Stomach (tissue), 4 donors: ENCODE results near the gene BRD7.

Experiments used
- EP300 ChIP-seq: sonication (generic); formaldehyde crosslinking; IDR thresholded peaks from one replicate; pipeline ENCODE4 v1.6.1; 2017; ENCODE audit warnings: antibody characterized with exemption
- POLR2A ChIP-seq, 4 donors: fragments of 450-650 bp; IDR thresholded peaks; one replicate each; pipeline ENCODE4 v1.6.1; 2016; ENCODE audit warnings: antibody characterized with exemption in 4 of 4, control low read depth in 2 of 4, mild to moderate bottlenecking in 1 of 4, moderate library complexity in 1 of 4
- TF ChIP-seq, protein P1 (sequence below), 7 experiments: fragments of 450-650 bp in 4 of 7; fragments of 200-600 bp in 3 of 7; sonication (generic) in 3 of 7; IDR thresholded peaks; one replicate each; pipeline ENCODE4 v1.5.1; 2016 to 2019; ENCODE audit warnings: antibody characterized with exemption in 7 of 7, control low read depth in 2 of 7, mild to moderate bottlenecking in 1 of 7

DNA sequence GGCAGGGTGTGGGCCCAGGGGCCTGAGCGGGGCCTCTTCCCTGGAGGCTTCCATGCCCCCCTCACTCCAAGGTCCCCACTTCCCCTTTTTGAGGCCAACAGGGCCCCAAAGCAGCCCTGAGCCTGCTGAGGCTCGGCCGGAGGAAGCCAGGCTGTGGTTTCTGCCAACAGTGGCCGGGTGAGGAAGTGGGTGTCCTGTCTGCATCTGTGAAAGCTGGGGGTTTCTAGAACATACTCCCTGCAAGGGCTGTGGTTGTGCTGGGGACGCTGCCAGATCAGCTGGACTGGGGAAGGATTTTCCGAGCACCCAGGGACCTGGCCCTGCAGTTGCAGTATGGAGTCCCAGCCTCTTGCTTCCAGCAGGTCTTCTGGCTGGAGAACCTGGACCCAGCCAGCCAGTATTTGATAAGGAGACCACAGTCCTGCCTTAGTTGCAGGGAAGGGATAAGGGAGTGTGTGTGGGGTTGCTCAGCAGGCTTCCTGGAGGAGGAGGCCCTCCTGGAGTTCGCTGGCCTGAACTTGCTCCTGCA is 86.7 kb downstream of the BRD7 start:
- TF ChIP-seq, protein P1, sequence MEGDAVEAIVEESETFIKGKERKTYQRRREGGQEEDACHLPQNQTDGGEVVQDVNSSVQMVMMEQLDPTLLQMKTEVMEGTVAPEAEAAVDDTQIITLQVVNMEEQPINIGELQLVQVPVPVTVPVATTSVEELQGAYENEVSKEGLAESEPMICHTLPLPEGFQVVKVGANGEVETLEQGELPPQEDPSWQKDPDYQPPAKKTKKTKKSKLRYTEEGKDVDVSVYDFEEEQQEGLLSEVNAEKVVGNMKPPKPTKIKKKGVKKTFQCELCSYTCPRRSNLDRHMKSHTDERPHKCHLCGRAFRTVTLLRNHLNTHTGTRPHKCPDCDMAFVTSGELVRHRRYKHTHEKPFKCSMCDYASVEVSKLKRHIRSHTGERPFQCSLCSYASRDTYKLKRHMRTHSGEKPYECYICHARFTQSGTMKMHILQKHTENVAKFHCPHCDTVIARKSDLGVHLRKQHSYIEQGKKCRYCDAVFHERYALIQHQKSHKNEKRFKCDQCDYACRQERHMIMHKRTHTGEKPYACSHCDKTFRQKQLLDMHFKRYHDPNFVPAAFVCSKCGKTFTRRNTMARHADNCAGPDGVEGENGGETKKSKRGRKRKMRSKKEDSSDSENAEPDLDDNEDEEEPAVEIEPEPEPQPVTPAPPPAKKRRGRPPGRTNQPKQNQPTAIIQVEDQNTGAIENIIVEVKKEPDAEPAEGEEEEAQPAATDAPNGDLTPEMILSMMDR (IDR thresholded peaks at IDR 0.05), result no peak
- no peak for TF ChIP-seq POLR2A (IDR thresholded peaks at IDR 0.05)
- TF ChIP-seq EP300, result no peak
